ENCODE data around the gene SUCLG2.

Gene SUCLG2

DNA sequence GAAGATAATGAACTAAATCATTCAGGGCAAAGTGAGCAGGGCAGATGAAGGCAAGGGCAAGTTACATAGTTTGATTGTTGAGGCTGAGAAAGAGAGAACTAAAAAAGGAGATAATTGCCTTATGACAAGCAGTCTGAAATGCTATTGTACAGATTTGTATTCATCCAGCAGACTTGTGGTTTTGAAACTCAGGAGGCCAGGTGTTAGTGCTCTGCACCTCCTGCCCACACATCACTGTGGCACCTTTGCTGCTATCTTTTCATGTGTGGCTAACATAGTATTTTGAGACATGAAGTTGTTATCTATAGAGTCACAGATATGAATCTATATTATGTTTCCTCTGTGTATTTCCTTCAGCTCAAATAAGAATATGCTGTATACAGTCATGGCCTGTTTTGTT is 24.3 kb upstream of the SUCLG2 start:
- no peaks in the 10 kb centered on the region for H3K27me3 ChIP-seq (ENCODE audit: control insufficient read depth in 1 of 2, insufficient read depth in 2 of 2, low read length in 2 of 2)
- no peak overlapping the region for H3K4me3 ChIP-seq (ENCODE audit: low read depth in 1 of 2, low read length in 2 of 2)
- H3K4me1 ChIP-seq (ENCODE audit: insufficient read depth, low read length), result no peaks in the 10 kb centered on the region
- H3K9me3 ChIP-seq (ENCODE audit: low read length), result no peaks in the 10 kb centered on the region
- no peaks in the 10 kb centered on the region for H3K36me3 ChIP-seq (ENCODE audit: insufficient read depth, low read length)
- H3K9ac ChIP-seq (ENCODE audit: low read length), result no peak overlapping the region
- no peak overlapping the region for H3K27ac ChIP-seq (ENCODE audit: low read depth, low read length)

GRCh38 chr3:67674055-67674454 is 19.6 kb upstream of the SUCLG2 start:
- Histone ChIP-seq H3K36me3 (ENCODE audit: insufficient read depth, low read length) (no peaks in the 10 kb centered on the region), H3K27me3 (ENCODE audit: control insufficient read depth in 1 of 2, insufficient read depth in 2 of 2, low read length in 2 of 2) (no peaks in the 10 kb centered on the region), H3K9me3 (ENCODE audit: low read length) (no peaks in the 10 kb centered on the region), H3K9ac (ENCODE audit: low read length) (no peak overlapping the region), H3K4me3 (ENCODE audit: low read depth in 1 of 2, low read length in 2 of 2) (no peak overlapping the region), H3K4me1 (ENCODE audit: insufficient read depth, low read length) (no peaks in the 10 kb centered on the region), H3K27ac (ENCODE audit: low read depth, low read length) (no peak overlapping the region)

GRCh38 chr3:67662733-67663132 is 8.3 kb upstream of the SUCLG2 start:
- Histone ChIP-seq H3K4me1 (ENCODE audit: insufficient read depth, low read length) (no peaks in the 10 kb centered on the region), H3K9me3 (ENCODE audit: low read length) (no peaks in the 10 kb centered on the region), H3K9ac (ENCODE audit: low read length) (no peak overlapping the region), H3K36me3 (ENCODE audit: insufficient read depth, low read length) (no peaks in the 10 kb centered on the region), H3K27ac (ENCODE audit: low read depth, low read length) (no peak overlapping the region), H3K27me3 (ENCODE audit: control insufficient read depth in 1 of 2, insufficient read depth in 2 of 2, low read length in 2 of 2) (no peaks in the 10 kb centered on the region), H3K4me3 (ENCODE audit: low read depth in 1 of 2, low read length in 2 of 2) (no peak overlapping the region)

- Histone ChIP-seq H3K9me3 (ENCODE audit: low read length) (no peaks in the 10 kb centered on the region), H3K36me3 (ENCODE audit: insufficient read depth, low read length) (no peaks in the 10 kb centered on the region), H3K4me1 (ENCODE audit: insufficient read depth, low read length) (no peaks in the 10 kb centered on the region), H3K27me3 (ENCODE audit: control insufficient read depth in 1 of 2, insufficient read depth in 2 of 2, low read length in 2 of 2) (no peaks in the 10 kb centered on the region), H3K4me3 (ENCODE audit: low read depth in 1 of 2, low read length in 2 of 2) (no peak overlapping the region), H3K27ac (ENCODE audit: low read depth, low read length) (no peak overlapping the region), H3K9ac (ENCODE audit: low read length) (no peak overlapping the region)
Observed at GRCh38 chr3:67661089-67661488, 6.7 kb upstream of the SUCLG2 start.

DNA sequence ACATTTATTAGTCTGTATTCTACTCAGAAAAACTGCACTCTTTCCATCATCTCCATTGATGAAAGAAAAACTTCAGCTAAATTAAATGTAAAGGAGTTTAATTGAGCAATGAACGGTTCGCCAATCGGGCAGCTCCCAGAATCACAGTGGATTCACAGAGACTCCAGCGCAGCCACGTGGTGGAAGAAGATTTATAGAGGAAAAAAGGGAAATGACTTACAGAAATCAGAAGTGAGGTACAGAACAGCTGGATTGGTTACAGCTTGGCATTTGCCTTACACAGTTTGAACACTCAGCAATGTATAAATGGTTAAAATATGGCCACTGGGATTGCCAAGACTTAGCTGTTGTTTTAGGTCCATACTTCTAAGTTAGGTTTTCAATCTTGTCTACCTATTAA is 2.8 kb upstream of the SUCLG2 start:
- no peaks in the 10 kb centered on the region for H3K27me3 ChIP-seq (ENCODE audit: control insufficient read depth in 1 of 2, insufficient read depth in 2 of 2, low read length in 2 of 2)
- H3K4me3 ChIP-seq (ENCODE audit: low read depth in 1 of 2, low read length in 2 of 2), result no peak overlapping the region
- no peak overlapping the region for H3K9ac ChIP-seq (ENCODE audit: low read length)
- H3K27ac ChIP-seq (ENCODE audit: low read depth, low read length), result no peak overlapping the region
- no peaks in the 10 kb centered on the region for H3K36me3 ChIP-seq (ENCODE audit: insufficient read depth, low read length)
- H3K4me1 ChIP-seq (ENCODE audit: insufficient read depth, low read length), result peaks cover 10% of the 10 kb centered on the region
- no peaks in the 10 kb centered on the region for H3K9me3 ChIP-seq (ENCODE audit: low read length)

DNA sequence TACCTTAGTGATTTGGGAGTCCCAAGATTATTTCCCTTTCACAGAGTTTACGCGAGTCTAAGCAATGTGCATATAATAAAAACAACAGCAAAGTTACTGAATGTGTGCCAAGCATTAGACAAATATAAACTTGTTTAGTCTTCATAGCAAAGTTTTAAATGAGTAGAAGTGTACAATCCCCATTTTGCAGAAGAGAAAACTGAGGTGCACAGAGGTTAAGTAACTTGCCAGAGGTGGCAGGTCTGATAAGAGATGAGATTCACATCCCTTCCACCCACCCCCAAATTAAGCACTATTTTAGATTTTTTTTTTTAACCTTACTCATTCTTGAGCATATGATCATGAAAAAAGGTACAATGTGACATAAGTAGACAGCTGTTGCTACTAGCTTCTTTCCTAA is 2.2 kb upstream of the SUCLG2 start:
- Histone ChIP-seq H3K4me1 (ENCODE audit: insufficient read depth, low read length) (peaks cover 11% of the 10 kb centered on the region), H3K36me3 (ENCODE audit: insufficient read depth, low read length) (no peaks in the 10 kb centered on the region), H3K9me3 (ENCODE audit: low read length) (no peaks in the 10 kb centered on the region), H3K27me3 (ENCODE audit: control insufficient read depth in 1 of 2, insufficient read depth in 2 of 2, low read length in 2 of 2) (no peaks in the 10 kb centered on the region), H3K27ac (ENCODE audit: low read depth, low read length) (no peak overlapping the region), H3K9ac (ENCODE audit: low read length) (no peak overlapping the region), H3K4me3 (ENCODE audit: low read depth in 1 of 2, low read length in 2 of 2) (no peak overlapping the region)

GRCh38 chr3:67655364-67656121 is 1.1 kb upstream of the SUCLG2 start:
- peak overlapping the region; percentile 77 to 92 for H3K4me3 ChIP-seq (ENCODE audit: low read depth in 1 of 2, low read length in 2 of 2)
- H3K9ac ChIP-seq (ENCODE audit: low read length), result no peak overlapping the region
- H3K4me1 ChIP-seq (ENCODE audit: insufficient read depth, low read length), result peaks cover 11% of the 10 kb centered on the region
- no peak overlapping the region for H3K27ac ChIP-seq (ENCODE audit: low read depth, low read length)
- no peaks in the 10 kb centered on the region for H3K36me3 ChIP-seq (ENCODE audit: insufficient read depth, low read length)
- no peaks in the 10 kb centered on the region for H3K27me3 ChIP-seq (ENCODE audit: control insufficient read depth in 1 of 2, insufficient read depth in 2 of 2, low read length in 2 of 2)
- no peaks in the 10 kb centered on the region for H3K9me3 ChIP-seq (ENCODE audit: low read length)

- peak overlapping the region; percentile 77 to 92 for H3K4me3 ChIP-seq (ENCODE audit: low read depth in 1 of 2, low read length in 2 of 2)
- H3K27ac ChIP-seq (ENCODE audit: low read depth, low read length), result peak overlapping the region; percentile 75
- H3K9me3 ChIP-seq (ENCODE audit: low read length), result no peaks in the 10 kb centered on the region
- H3K27me3 ChIP-seq (ENCODE audit: control insufficient read depth in 1 of 2, insufficient read depth in 2 of 2, low read length in 2 of 2), result no peaks in the 10 kb centered on the region
- peaks cover 11% of the 10 kb centered on the region for H3K4me1 ChIP-seq (ENCODE audit: insufficient read depth, low read length)
- no peaks in the 10 kb centered on the region for H3K36me3 ChIP-seq (ENCODE audit: insufficient read depth, low read length)
- H3K9ac ChIP-seq (ENCODE audit: low read length), result peak overlapping the region; percentile 81
Observed at GRCh38 chr3:67654844-67655177, 399 bp upstream of the SUCLG2 start.

GRCh38 chr3:67653425-67654098 is 850 bp downstream of the SUCLG2 start:
- peak overlapping the region; percentile 77 to 92 for H3K4me3 ChIP-seq (ENCODE audit: low read depth in 1 of 2, low read length in 2 of 2)
- H3K9me3 ChIP-seq (ENCODE audit: low read length), result no peaks in the 10 kb centered on the region
- no peaks in the 10 kb centered on the region for H3K27me3 ChIP-seq (ENCODE audit: control insufficient read depth in 1 of 2, insufficient read depth in 2 of 2, low read length in 2 of 2)
- peak overlapping the region; percentile 46 for H3K9ac ChIP-seq (ENCODE audit: low read length)
- H3K27ac ChIP-seq (ENCODE audit: low read depth, low read length), result peak overlapping the region; percentile 75
- H3K4me1 ChIP-seq (ENCODE audit: insufficient read depth, low read length), result peaks cover 11% of the 10 kb centered on the region
- H3K36me3 ChIP-seq (ENCODE audit: insufficient read depth, low read length), result no peaks in the 10 kb centered on the region

- no peak overlapping the region for H3K4me3 ChIP-seq (ENCODE audit: low read depth in 1 of 2, low read length in 2 of 2)
- no peaks in the 10 kb centered on the region for H3K9me3 ChIP-seq (ENCODE audit: low read length)
- H3K27ac ChIP-seq (ENCODE audit: low read depth, low read length), result no peak overlapping the region
- H3K9ac ChIP-seq (ENCODE audit: low read length), result no peak overlapping the region
- no peaks in the 10 kb centered on the region for H3K27me3 ChIP-seq (ENCODE audit: control insufficient read depth in 1 of 2, insufficient read depth in 2 of 2, low read length in 2 of 2)
- H3K4me1 ChIP-seq (ENCODE audit: insufficient read depth, low read length), result peaks cover 11% of the 10 kb centered on the region
- no peaks in the 10 kb centered on the region for H3K36me3 ChIP-seq (ENCODE audit: insufficient read depth, low read length)
Observed at GRCh38 chr3:67650084-67650483, 4.3 kb downstream of the SUCLG2 start.

DNA sequence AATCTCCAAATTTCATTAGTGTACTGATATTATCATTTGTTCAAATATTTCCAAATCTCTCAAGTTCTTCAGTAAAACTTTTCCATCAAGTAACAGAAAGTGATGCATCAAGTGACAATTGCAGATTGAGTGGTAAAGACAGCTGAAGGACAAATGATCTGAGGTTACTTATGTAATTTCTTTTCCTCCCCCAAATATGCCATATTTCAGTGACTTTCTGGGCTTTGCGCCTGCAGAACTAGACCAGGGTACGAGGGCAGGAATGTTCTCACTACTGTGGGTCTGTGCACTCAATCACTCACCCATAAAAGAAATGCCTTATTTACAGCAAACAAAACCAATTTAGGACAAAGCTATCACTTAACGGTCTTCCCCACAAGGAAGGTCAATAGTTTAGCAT is 4.7 kb downstream of the SUCLG2 start:
- Histone ChIP-seq H3K9ac (ENCODE audit: low read length) (no peak overlapping the region), H3K4me3 (ENCODE audit: low read depth in 1 of 2, low read length in 2 of 2) (no peak overlapping the region), H3K27ac (ENCODE audit: low read depth, low read length) (no peak overlapping the region), H3K36me3 (ENCODE audit: insufficient read depth, low read length) (no peaks in the 10 kb centered on the region), H3K9me3 (ENCODE audit: low read length) (no peaks in the 10 kb centered on the region), H3K27me3 (ENCODE audit: control insufficient read depth in 1 of 2, insufficient read depth in 2 of 2, low read length in 2 of 2) (no peaks in the 10 kb centered on the region), H3K4me1 (ENCODE audit: insufficient read depth, low read length) (peaks cover 11% of the 10 kb centered on the region)

- H3K9me3 ChIP-seq (ENCODE audit: low read length), result no peaks in the 10 kb centered on the region
- H3K9ac ChIP-seq (ENCODE audit: low read length), result no peak overlapping the region
- no peak overlapping the region for H3K4me3 ChIP-seq (ENCODE audit: low read depth in 1 of 2, low read length in 2 of 2)
- H3K4me1 ChIP-seq (ENCODE audit: insufficient read depth, low read length), result peaks cover 9% of the 10 kb centered on the region
- no peak overlapping the region for H3K27ac ChIP-seq (ENCODE audit: low read depth, low read length)
- H3K36me3 ChIP-seq (ENCODE audit: insufficient read depth, low read length), result no peaks in the 10 kb centered on the region
- no peaks in the 10 kb centered on the region for H3K27me3 ChIP-seq (ENCODE audit: control insufficient read depth in 1 of 2, insufficient read depth in 2 of 2, low read length in 2 of 2)
Observed at GRCh38 chr3:67648701-67649100, 5.7 kb downstream of the SUCLG2 start.

All from muscle layer of colon (tissue), 2 donors.